ENCODE data around the gene MYEF2.

Gene MYEF2

DNA sequence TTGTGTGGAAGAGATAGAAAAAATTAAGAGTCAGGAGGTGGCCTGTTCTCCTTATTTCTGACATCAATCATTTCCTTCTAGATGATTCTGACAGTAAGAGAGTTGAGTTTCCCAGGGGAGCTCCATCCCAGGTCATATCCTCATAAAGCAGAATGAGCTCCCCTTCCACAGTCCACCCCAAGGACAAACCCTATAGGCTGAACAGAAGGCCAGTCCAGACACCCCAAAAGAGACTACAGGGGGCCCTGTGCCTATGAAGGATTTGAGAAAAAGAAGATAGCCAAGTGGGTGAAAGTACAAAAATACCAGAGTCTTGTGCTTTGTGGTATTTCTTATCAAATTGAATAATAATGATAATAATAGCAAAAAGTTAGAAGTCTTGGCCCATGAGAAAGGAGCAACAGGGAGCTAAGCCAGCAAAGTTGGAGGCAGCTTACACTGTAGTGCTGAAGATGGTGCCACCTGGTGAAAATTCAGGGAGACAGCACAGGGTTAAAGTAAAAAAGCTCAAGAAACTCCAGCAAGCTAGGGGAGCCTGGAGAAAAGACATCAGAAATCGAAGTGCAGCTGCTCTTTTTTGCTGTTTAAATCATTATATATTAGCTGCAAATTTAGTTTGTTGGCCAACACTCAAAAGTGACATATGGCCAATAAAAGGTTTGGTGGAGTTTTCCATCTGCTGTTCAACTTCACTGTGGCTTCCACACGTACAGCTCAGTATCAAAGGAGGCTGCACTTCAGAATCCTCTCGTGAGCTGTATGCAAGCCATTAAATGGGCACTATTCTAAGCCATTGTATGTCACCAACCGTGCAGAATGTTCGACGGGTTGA lies 93.1 kb downstream of the MYEF2 start:
- DNase-seq, result no peak
